ENCODE results near the gene IGFL1. TPM values are rescaled to one million over a fixed set of nuclear protein-coding genes. Genes with fewer than 3 reads are reported as not detected.

IGFL1 gene
- total RNA-seq, 3 donors from 2014 or later, result not detected

GRCh38 chr19:46197314-46198070 is 32.0 kb upstream of the IGFL1 start:
- Histone ChIP-seq H3K4me3 (no peak overlapping the region), H3K9me3 (no peaks in the 10 kb centered on the region), H3K4me1 (ENCODE audit: low read depth) (no peaks in the 10 kb centered on the region), H3K36me3 (ENCODE audit: low read depth) (no peaks in the 10 kb centered on the region)
- no peak for DNase-seq
- intact Hi-C loops (cut with DNase I, micrococcal nuclease), result loop anchor here in 1 of 2 donors (10.0 kb wide), 1 partner anchor 113 kb away; no protein-coding TSS in a partner anchor
- ATAC-seq, result no peak
- no peak for TF ChIP-seq CTCF (IDR thresholded peaks at IDR 0.05)

- Histone ChIP-seq H3K36me3 (ENCODE audit: low read depth) (no peaks in the 10 kb centered on the region), H3K9me3 (no peaks in the 10 kb centered on the region), H3K4me1 (ENCODE audit: low read depth) (no peaks in the 10 kb centered on the region), H3K4me3 (no peak overlapping the region)
- intact Hi-C loops (cut with DNase I, micrococcal nuclease), result loop anchor here in 1 of 2 donors (10.0 kb wide), 1 partner anchor 114 kb away; no protein-coding TSS in a partner anchor
- no peak for ATAC-seq
- TF ChIP-seq CTCF (IDR thresholded peaks at IDR 0.05), result no peak
- no peak for DNase-seq
Measured at GRCh38 chr19:46198756-46199155, 30.8 kb upstream of the IGFL1 start.

- TF ChIP-seq CTCF (IDR thresholded peaks at IDR 0.05), result no peak
- intact Hi-C loops (cut with DNase I, micrococcal nuclease), result no loop called here
Measured at GRCh38 chr19:46201454-46202310, 27.9 kb upstream of the IGFL1 start.

GRCh38 chr19:46202426-46202825 is 27.1 kb upstream of the IGFL1 start:
- no peak for TF ChIP-seq CTCF (IDR thresholded peaks at IDR 0.05)
- no peak for DNase-seq
- H3K4me1 ChIP-seq (ENCODE audit: low read depth), result no peaks in the 10 kb centered on the region
- no peaks in the 10 kb centered on the region for H3K36me3 ChIP-seq (ENCODE audit: low read depth)
- H3K4me3 ChIP-seq, result no peak overlapping the region
- intact Hi-C loops (cut with DNase I, micrococcal nuclease), result no loop called here
- no peak for ATAC-seq
- H3K9me3 ChIP-seq, result no peaks in the 10 kb centered on the region

More at GRCh38 chr19:46201454-46202310, 27.9 kb upstream of the IGFL1 start:
- no peaks in the 10 kb centered on the region for H3K4me1 ChIP-seq (ENCODE audit: low read depth)
- no peak for DNase-seq
- no peaks in the 10 kb centered on the region for H3K36me3 ChIP-seq (ENCODE audit: low read depth)
- no peak for ATAC-seq
- H3K9me3 ChIP-seq, result no peaks in the 10 kb centered on the region
- no peak overlapping the region for H3K4me3 ChIP-seq

GRCh38 chr19:46202872-46203860 is 26.4 kb upstream of the IGFL1 start:
- no peaks in the 10 kb centered on the region for H3K36me3 ChIP-seq (ENCODE audit: low read depth)
- intact Hi-C loops (cut with DNase I, micrococcal nuclease), result no loop called here
- no peaks in the 10 kb centered on the region for H3K9me3 ChIP-seq
- H3K4me1 ChIP-seq (ENCODE audit: low read depth), result no peaks in the 10 kb centered on the region
- no peak for ATAC-seq
- no peak for DNase-seq
- no peak for TF ChIP-seq CTCF (IDR thresholded peaks at IDR 0.05)
- no peak overlapping the region for H3K4me3 ChIP-seq

Data from mucosa of descending colon (tissue), 3 donors.